Ovary (tissue), 3 donors: ENCODE results near the gene DDTL.

Source experiments
- CTCF ChIP-seq, 3 donors: fragments of 450-650 bp in 2 of 3; fragments of 200-600 bp in 1 of 3; IDR thresholded peaks; one replicate each; pipeline versions ENCODE4 v1.5.1 to v1.8.0; 2016 to 2022; ENCODE audit warnings: antibody characterized with exemption in 3 of 3, mild to moderate bottlenecking in 1 of 3
- EP300 ChIP-seq: sonication (generic); formaldehyde crosslinking; IDR thresholded peaks from one replicate; pipeline ENCODE4 v1.6.1; 2017; ENCODE audit warnings: antibody characterized with exemption
- POLR2A ChIP-seq: fragments of 450-650 bp; IDR thresholded peaks from one replicate; pipeline ENCODE4 v1.6.1; 2017; ENCODE audit warnings: antibody characterized with exemption, mild to moderate bottlenecking, moderate library complexity
- donor health status: DM: no; HTN: no; CAD: no.

DNA sequence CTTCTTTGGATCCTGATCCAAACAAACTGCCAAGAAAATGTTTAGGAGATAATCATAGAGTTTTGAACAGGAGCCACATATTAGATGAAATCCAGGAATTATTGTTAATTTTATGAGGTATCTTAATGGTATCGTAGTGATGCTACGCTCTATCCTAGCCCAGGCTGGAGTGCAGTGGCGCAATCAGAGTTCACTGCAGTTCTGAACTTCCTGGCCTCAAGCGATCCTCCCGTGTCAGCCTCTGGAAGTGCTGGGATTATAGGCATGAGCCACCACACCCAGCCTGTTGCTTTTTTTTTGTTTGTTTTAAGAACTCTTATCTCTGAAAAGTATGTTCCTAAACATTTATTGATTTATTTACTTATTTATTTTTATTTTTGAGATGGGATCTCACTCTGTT lies 36.2 kb downstream of the DDTL start:
- TF ChIP-seq EP300, result no peak
- TF ChIP-seq POLR2A, result no peak
- TF ChIP-seq CTCF (IDR thresholded peaks at IDR 0.05), result no peak
